Fibroblast of peridontal ligament (primary cell): Measurements from ENCODE around the gene ZNF397.

Source experiments
- DNase-seq: peaks from one replicate; pipeline ENCODE4 v3.0.0-alpha.2; 2010; ENCODE audit errors: extremely low read depth

Gene ZNF397

DNA sequence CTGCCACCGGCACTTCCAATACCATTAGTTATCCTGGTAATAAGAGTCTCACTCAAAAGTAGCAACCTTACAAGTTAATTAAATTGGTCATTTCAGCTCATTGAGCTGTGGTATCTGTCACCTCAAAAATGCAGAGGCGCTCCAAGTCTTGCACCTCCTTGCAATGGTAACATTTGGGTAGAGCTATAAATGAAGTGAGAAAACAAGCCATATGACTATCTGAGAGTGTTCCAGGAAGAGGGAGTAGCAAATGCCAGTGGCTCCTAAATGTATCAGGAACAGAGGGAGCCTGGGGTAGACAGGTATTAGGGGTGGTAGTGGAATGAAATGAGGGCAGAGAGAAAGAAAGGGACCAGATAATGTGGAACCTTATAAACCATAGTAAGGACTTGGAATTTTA, 55.2 kb downstream of the ZNF397 start:
- DNase-seq, result no peak

DNA sequence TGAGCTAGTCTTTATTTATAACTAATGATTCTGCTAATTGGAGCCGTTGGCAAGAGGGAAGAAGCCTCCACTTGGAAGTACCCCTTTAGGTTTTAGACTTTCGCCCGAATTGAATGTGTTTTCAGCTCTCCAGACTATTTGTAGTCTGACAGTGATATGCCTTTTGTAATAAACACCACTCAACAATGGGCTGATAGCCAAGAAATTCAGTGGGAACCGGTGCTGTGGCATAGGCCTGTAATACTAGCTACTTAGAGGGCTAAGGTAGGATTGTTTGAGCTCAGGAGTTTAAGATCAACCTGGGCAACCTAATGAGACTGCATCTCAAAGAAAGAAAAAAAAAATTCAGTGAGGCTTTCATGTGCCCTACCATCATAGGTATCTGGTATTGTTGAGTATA, 62.8 kb downstream of the ZNF397 start:
- DNase-seq, result no peak

DNA sequence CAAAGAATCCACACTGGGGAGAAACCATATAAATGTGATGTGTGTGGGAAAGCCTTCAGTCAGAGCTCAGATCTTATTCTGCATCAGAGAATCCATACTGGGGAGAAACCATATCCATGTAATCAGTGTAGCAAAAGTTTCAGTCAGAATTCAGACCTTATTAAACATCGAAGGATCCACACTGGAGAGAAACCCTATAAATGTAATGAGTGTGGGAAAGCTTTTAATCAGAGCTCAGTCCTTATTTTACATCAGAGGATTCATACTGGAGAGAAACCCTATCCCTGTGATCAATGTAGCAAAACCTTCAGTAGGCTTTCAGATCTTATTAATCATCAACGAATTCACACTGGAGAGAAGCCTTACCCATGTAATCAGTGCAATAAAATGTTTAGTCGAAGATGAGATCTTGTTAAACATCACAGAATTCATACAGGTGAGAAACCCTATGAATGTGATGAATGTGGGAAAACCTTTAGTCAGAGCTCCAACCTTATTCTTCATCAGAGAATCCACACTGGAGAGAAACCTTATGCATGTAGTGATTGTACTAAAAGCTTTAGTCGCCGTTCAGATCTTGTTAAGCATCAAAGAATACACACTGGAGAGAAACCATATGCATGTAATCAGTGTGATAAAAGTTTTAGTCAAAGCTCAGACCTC, 65.9 kb downstream of the ZNF397 start:
- DNase-seq, result no peak
